Neural progenitor cell (in vitro differentiated cells): ENCODE results near the gene FOXN3. TPM values are rescaled to one million over a fixed set of nuclear protein-coding genes. Genes with fewer than 3 reads are reported as not detected.

ENCODE experiments used
- DNase-seq: peaks from one replicate; pipeline ENCODE4 v3.0.0-alpha.2; 2016; ENCODE audit warnings: low spot score
- H2AFZ ChIP-seq: fragments of 200-600 bp; sonication (generic); replicated peaks from 2 replicates; pipeline ENCODE4 v1.6.1; 2016; ENCODE audit warnings: antibody characterized with exemption
- H3F3A ChIP-seq: fragments of 200-600 bp; sonication (generic); 2 replicates; pipeline ENCODE4 v1.6.1; 2016; ENCODE audit warnings: antibody characterized with exemption, low read depth
- H3K27ac ChIP-seq: fragments of 200-600 bp; sonication (generic); 2 replicates; pipeline ENCODE4 v1.5.1; 2016; ENCODE audit warnings: mild to moderate bottlenecking
- H3K27me3 ChIP-seq: fragments of 200-600 bp; sonication (generic); 2 replicates; pipeline ENCODE4 v1.6.1; 2016; ENCODE audit warnings: mild to moderate bottlenecking, moderate library complexity
- H3K36me3 ChIP-seq: fragments of 200-600 bp; sonication (generic); 2 replicates; pipeline ENCODE4 v1.5.1; 2016
- H3K4me1 ChIP-seq: fragments of 200-600 bp; sonication (generic); 2 replicates; pipeline ENCODE4 v1.6.1; 2016; ENCODE audit warnings: mixed run types
- H3K4me2 ChIP-seq: fragments of 200-600 bp; sonication (generic); 2 replicates; pipeline ENCODE4 v1.6.1; 2016
- H3K4me3 ChIP-seq: fragments of 200-600 bp; sonication (generic); 2 replicates; pipeline ENCODE4 v1.5.1; 2016
- H3K79me2 ChIP-seq: fragments of 200-600 bp; sonication (generic); 2 replicates; pipeline ENCODE4 v1.6.1; 2016; ENCODE audit warnings: low read depth
- H3K9ac ChIP-seq: fragments of 200-600 bp; sonication (generic); 2 replicates; pipeline ENCODE4 v1.6.1; 2016
- H3K9me3 ChIP-seq: fragments of 200-600 bp; sonication (generic); 2 replicates; pipeline ENCODE4 v1.5.1; 2016; ENCODE audit warnings: low read depth
- H4K20me1 ChIP-seq: fragments of 200-600 bp; sonication (generic); 2 replicates; pipeline ENCODE4 v1.6.1; 2016; ENCODE audit warnings: low read depth
- H3K27ac Mint-ChIP-seq: 3 replicates; pipeline ENCODE4 v1.8.0; 2021; ENCODE audit warnings: mixed read lengths
- H3K27me3 Mint-ChIP-seq: 2 replicates; pipeline ENCODE4 v1.8.0; 2022; ENCODE audit warnings: low read depth, mild to moderate bottlenecking, inconsistent platforms, moderate library complexity, mixed read lengths; ENCODE audit not compliant: insufficient read depth
- H3K36me3 Mint-ChIP-seq: 3 replicates; pipeline ENCODE4 v1.8.0; 2021; ENCODE audit warnings: mixed read lengths
- H3K4me1 Mint-ChIP-seq: 3 replicates; pipeline ENCODE4 v1.8.0; 2021; ENCODE audit warnings: mixed read lengths
- H3K4me3 Mint-ChIP-seq: 3 replicates; pipeline ENCODE4 v1.8.0; 2021; ENCODE audit warnings: mild to moderate bottlenecking, moderate library complexity, mixed read lengths
- H3K9me3 Mint-ChIP-seq: 3 replicates; pipeline ENCODE4 v1.8.0; 2020; ENCODE audit warnings: mixed read lengths
- EZH2 ChIP-seq: fragments of 200-600 bp; sonication (generic); IDR thresholded peaks from 2 replicates; pipeline ENCODE4 v1.6.1; 2017; ENCODE audit warnings: antibody characterized with exemption, mild to moderate bottlenecking, moderate library complexity
- EZH2phosphoT487 ChIP-seq: fragments of 200-600 bp; sonication (generic); IDR thresholded peaks from 2 replicates; pipeline ENCODE4 v1.6.1; 2017; ENCODE audit warnings: antibody characterized with exemption
- total RNA-seq: library from RNA; depleted of rRNA; stranded (reverse); fragments of >200 nt; gene quantifications from 2 replicates; pipeline ENCODE4 v1.2.3, GENCODE V29; 2015; ENCODE audit warnings: low replicate concordance
- TF ChIP-seq, protein P1 (sequence below): fragments of 200-600 bp; sonication (generic); IDR thresholded peaks from 2 replicates; pipeline ENCODE4 v1.5.1; 2017; ENCODE audit warnings: antibody characterized with exemption, mild to moderate bottlenecking

The FOXN3 gene
- total RNA-seq, 1 donor from 2014 or later: 39.5 TPM

DNA sequence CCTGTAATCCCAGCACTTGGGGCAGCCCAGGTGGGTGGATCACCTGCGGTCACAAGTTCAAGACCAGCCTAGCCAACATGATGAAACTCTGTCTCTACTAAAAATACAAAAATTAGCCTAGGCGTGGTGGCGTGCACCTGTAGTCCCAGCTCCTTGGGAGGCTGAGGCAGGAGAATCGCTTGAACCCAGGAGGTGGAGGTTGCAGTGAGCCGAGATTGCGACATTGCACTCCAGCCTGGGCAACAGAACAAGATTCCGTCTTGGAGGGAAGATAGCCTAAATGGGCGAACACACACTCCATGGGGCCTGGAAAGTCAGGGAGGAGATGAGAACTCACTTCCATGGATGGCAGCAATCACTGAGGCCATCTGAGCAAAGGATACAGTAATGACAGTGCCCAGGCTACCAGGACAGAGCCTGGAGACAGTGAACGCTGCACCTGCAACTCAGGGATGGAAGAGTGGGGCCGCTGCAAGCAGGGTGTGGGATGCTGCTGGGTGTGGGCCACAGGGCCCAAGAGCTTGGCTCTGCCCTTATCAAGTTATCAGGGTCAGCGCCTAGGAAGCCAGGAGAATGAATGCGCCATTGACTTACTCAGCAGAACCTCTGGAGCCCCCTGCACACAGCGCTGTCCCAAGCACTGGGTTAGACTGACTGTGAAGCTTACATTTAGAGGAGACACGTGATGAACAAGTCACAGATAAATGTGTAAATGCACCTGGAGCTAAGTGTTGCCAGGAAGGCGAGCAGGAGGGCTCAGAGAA, 28.9 kb downstream of the FOXN3 start:
- Histone ChIP-seq H3F3A (peaks cover 4% of the 10 kb centered on the region), H3K27ac (no peak overlapping the region), H4K20me1 (peaks cover 76% of the 10 kb centered on the region), H3K9me3 (no peaks in the 10 kb centered on the region), H2AFZ (no peak overlapping the region), H3K27me3 (no peaks in the 10 kb centered on the region), H3K79me2 (peaks cover 95% of the 10 kb centered on the region), H3K4me3 (no peak overlapping the region), H3K9ac (no peak overlapping the region), H3K4me2 (no peak overlapping the region), H3K4me1 (peaks cover 7% of the 10 kb centered on the region), H3K36me3 (no peaks in the 10 kb centered on the region)
- TF ChIP-seq EZH2phosphoT487 (no peak), EZH2 (no peak)
- TF ChIP-seq, protein P1, sequence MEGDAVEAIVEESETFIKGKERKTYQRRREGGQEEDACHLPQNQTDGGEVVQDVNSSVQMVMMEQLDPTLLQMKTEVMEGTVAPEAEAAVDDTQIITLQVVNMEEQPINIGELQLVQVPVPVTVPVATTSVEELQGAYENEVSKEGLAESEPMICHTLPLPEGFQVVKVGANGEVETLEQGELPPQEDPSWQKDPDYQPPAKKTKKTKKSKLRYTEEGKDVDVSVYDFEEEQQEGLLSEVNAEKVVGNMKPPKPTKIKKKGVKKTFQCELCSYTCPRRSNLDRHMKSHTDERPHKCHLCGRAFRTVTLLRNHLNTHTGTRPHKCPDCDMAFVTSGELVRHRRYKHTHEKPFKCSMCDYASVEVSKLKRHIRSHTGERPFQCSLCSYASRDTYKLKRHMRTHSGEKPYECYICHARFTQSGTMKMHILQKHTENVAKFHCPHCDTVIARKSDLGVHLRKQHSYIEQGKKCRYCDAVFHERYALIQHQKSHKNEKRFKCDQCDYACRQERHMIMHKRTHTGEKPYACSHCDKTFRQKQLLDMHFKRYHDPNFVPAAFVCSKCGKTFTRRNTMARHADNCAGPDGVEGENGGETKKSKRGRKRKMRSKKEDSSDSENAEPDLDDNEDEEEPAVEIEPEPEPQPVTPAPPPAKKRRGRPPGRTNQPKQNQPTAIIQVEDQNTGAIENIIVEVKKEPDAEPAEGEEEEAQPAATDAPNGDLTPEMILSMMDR: no peak
- Mint-ChIP-seq H3K36me3 (no peaks in the 10 kb centered on the region), H3K4me1 (peaks cover 16% of the 10 kb centered on the region), H3K4me3 (no peak overlapping the region), H3K9me3 (no peaks in the 10 kb centered on the region), H3K27ac (peak overlapping the region; percentile 76), H3K27me3 (peaks cover 3% of the 10 kb centered on the region)
- DNase-seq: no peak

DNA sequence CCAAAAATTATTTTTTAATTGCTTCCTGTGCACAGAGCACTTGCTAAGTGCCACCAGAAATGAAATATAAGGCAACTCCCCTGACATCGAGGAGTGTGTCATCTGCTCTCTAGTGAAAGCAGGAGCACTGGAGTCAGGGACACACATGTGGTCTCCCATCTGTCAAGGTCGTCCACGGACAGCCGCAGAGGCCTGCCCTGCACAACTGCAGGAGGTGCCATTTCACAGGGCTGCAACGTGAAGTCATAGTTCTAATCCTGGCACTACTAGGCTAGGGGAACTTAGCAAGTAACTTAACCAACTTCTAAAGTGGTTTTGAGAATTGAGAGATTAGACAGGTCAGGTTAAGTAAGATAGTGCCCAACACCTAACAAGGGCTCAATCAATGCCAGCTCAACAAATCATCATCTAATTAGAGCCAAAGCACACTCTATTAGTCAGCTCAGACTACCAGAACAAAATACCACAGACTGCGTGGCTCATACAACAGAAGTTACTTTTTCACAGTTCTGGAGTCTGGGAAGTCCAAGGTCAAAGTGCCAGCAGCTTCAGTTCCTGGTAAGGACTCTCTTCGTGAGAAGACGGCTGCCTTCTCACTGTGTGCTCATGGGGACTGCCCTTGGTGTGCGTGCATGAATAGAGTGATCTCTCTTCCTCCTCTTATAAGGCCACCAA, 30.7 kb downstream of the FOXN3 start:
- Mint-ChIP-seq H3K36me3 (no peaks in the 10 kb centered on the region), H3K4me1 (peaks cover 11% of the 10 kb centered on the region), H3K9me3 (no peaks in the 10 kb centered on the region), H3K27ac (no peak overlapping the region), H3K4me3 (no peak overlapping the region), H3K27me3 (peaks cover 2% of the 10 kb centered on the region)
- H3K36me3 ChIP-seq: no peaks in the 10 kb centered on the region
- peaks cover 7% of the 10 kb centered on the region for H3K4me1 ChIP-seq
- H3K4me2 ChIP-seq: no peak overlapping the region
- H4K20me1 ChIP-seq: peaks cover 63% of the 10 kb centered on the region
- no peaks in the 10 kb centered on the region for H3K27me3 ChIP-seq
- peaks cover 96% of the 10 kb centered on the region for H3K79me2 ChIP-seq
- TF ChIP-seq, protein P1: no peak
- no peak for TF ChIP-seq EZH2
- no peak overlapping the region for H3K4me3 ChIP-seq
- H3K27ac ChIP-seq: no peak overlapping the region
- no peak for DNase-seq
- no peak overlapping the region for H2AFZ ChIP-seq
- H3F3A ChIP-seq: peaks cover 4% of the 10 kb centered on the region
- H3K9me3 ChIP-seq: no peaks in the 10 kb centered on the region
- H3K9ac ChIP-seq: no peak overlapping the region

DNA sequence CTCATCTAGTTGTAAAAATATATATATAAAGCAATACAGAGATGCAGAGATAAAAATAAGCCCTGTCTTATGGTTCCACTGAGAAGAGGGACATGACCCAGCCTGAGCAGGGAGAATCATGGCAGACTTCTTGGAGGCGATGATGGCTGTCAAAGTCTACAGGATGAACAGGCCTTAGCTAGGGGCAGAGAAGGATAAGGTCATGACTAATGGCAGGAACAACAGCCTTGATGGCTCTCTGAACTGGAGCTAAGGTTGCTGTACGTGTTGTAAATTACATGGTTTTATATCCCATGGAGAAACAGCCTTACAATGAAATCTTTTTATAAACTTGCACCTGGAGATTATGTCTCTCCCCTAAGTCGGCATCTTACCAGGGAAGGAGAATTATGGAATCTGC, 32.4 kb downstream of the FOXN3 start:
- Histone ChIP-seq H3K27me3 (no peaks in the 10 kb centered on the region), H3K4me2 (no peak overlapping the region), H3K9ac (no peak overlapping the region), H3K4me3 (no peak overlapping the region), H3K4me1 (peaks cover 7% of the 10 kb centered on the region), H3K27ac (no peak overlapping the region), H3K9me3 (no peaks in the 10 kb centered on the region), H4K20me1 (peaks cover 48% of the 10 kb centered on the region), H2AFZ (no peak overlapping the region), H3K36me3 (no peaks in the 10 kb centered on the region), H3F3A (peaks cover 4% of the 10 kb centered on the region), H3K79me2 (peaks cover 97% of the 10 kb centered on the region)
- Mint-ChIP-seq H3K27me3 (peaks cover 4% of the 10 kb centered on the region), H3K4me3 (no peak overlapping the region), H3K4me1 (peaks cover 9% of the 10 kb centered on the region), H3K27ac (no peak overlapping the region), H3K9me3 (peaks cover 11% of the 10 kb centered on the region), H3K36me3 (peaks cover 8% of the 10 kb centered on the region)
- TF ChIP-seq EZH2 (no peak), EZH2phosphoT487 (no peak)
- TF ChIP-seq, protein P1: no peak
- no peak for DNase-seq
